HG03280 (cell line): ENCODE results near the gene METTL4.

ENCODE experiments used
- ATAC-seq: cut with Tn5 transposase; IDR thresholded peaks from one replicate; pipeline ENCODE4 v1.9.1; 2021; ENCODE audit warnings: mild to moderate bottlenecking, moderate library complexity; ENCODE audit not compliant: unreplicated experiment

Gene METTL4

GRCh38 chr18:2522112-2522511, 49.2 kb downstream of the METTL4 start:
- ATAC-seq, result no peak

- ATAC-seq, result no peak
Measured at GRCh38 chr18:2518473-2518872, 52.8 kb downstream of the METTL4 start.

- no peak for ATAC-seq
Measured at GRCh38 chr18:2515908-2516625, 55.2 kb downstream of the METTL4 start.

GRCh38 chr18:2515171-2515787, 56.0 kb downstream of the METTL4 start:
- ATAC-seq, result no peak

- no peak for ATAC-seq
Measured at GRCh38 chr18:2513616-2514015, 57.7 kb downstream of the METTL4 start.

DNA sequence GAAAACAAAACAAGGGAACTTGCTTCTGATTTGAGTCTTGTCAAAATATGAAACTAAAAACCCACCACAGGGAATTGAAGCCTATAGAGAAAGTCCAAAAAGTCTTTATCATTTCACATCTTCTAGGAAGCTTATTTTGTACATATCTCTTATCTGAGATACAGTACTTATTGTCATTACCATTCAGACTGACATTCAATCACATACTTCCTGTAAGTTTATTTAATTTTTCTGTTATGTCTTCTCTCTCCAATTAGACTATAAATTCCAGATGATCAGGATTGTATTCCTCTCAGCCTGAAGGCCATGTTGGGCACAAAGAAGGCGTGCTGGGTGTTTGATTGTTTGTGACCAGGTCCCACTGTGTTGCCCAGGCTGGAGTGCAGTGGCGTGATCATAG, 59.2 kb downstream of the METTL4 start:
- no peak for ATAC-seq

GRCh38 chr18:2511451-2511850, 59.9 kb downstream of the METTL4 start:
- no peak for ATAC-seq

DNA sequence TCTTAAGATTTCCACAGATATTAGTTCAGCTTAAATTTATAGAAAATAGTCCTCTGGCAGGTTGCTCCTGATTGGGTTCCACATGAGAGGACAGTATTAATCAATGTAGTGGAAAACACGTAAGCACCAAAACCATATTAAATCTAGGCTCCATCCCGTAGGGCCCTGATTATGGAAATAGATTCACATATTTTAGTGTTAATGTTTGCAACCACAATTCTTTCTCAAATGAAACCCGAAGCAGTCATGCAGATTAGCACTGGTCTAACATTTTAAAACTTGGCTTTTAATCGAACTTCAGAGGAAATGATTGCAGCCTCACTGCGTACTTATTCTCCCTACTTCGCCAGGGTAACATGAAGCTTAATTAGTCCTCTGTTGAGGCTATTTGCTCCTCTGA, 60.9 kb downstream of the METTL4 start:
- ATAC-seq, result no peak

DNA sequence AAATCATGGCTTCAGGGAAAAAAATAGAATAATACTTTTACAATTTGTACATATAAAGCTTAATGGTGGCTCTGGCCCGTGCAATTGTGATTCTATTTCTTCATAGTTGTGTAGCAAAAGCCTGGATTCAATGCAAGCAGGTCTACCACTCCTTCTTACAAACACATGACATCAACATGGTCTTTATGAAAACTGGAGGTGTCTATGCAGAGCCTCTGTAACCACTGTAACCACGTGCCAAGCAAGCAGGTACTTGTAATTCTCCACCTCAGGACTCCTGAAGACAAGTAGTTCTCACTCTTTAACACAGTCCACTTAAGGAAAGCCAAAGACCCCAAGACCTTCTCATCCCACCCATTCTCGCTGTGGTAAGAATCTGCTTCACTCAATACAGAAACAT, 62.6 kb downstream of the METTL4 start:
- no peak for ATAC-seq

DNA sequence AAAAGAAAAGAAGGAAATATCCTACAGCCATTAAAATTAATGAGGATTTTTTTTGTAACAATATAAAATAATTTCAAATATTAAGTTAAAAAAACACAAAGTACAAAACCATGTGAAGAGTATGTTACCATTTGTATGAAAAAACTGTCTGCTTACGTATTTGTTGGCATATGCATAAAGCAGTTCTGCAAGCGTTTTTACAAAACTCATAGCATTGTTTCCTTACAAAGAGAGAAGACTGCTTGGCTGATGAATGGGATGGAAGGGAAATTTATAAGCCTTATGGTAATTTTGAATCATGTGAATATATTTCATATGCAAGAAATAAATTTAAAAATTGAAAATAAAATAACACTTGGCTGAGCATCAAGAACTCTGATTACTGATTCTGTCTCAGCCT, 63.1 kb downstream of the METTL4 start:
- ATAC-seq, result no peak

- ATAC-seq, result no peak
Measured at GRCh38 chr18:2504642-2505041, 66.7 kb downstream of the METTL4 start.

GRCh38 chr18:2502880-2503279, 68.4 kb downstream of the METTL4 start:
- ATAC-seq, result no peak

GRCh38 chr18:2502394-2502793, 68.9 kb downstream of the METTL4 start:
- ATAC-seq, result no peak

DNA sequence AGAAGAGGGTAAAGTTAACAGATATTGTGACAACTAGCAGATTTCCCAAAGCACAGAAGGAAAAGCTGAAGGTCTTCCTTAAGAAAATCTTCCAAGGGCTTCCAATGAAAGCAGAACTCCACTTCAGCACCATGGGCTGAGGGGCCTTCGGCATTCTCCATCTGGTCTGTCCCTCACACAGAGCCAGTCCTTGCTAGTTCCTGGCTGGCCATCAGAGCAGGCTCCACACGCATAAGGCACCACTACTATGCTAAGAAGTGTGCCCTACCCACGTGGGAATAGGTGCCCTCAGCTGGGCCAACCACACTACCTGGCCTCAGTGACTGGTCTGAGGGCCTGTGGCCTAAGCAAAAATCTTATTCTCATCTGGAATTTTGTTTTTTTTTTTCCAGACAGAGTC, 73.5 kb downstream of the METTL4 start:
- no peak for ATAC-seq

- ATAC-seq, result no peak
Measured at GRCh38 chr18:2495381-2495780, 75.9 kb downstream of the METTL4 start.

DNA sequence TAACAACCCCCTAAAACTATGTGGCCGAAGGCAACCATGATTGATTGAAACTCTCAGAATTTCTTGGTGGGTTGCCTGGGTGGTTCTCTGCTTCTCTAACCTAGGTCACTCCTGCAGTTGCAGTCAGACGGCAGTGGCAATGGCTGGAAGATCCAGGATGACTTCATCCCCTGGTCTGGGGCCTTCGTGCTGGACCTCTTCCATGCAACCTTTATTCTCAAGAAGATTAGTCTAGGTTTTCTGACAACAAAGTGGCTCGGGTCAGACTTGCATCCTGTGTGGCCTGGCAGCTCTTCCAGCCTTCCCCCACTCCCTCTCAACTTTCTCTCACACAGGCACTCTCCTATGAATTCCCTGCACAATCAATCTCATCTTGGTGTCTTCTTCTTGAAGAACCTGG, 76.4 kb downstream of the METTL4 start:
- ATAC-seq, result no peak
